Type B pancreatic cell (in vitro differentiated cells): ENCODE results near the gene ADRA2B. TPM values are rescaled to one million over a fixed set of nuclear protein-coding genes. Genes with fewer than 3 reads are reported as not detected.
"Not testable (repeated sequence)": the region's sequence is repeated elsewhere in the genome, so short reads cannot be mapped to it uniquely, and the experiment has no call there.

Source experiments
- DNase-seq: peaks from one replicate; pipeline ENCODE4 v3.0.0; 2021; ENCODE audit warnings: mixed read lengths; ENCODE audit not compliant: unreplicated experiment; ENCODE audit errors: extremely low spot score
- H3K27ac Mint-ChIP-seq: 2 replicates; pipeline ENCODE4 v1.8.0; 2021; ENCODE audit warnings: mild to moderate bottlenecking, mixed read lengths
- H3K27me3 Mint-ChIP-seq: 2 replicates; pipeline ENCODE4 v1.8.0; 2021; ENCODE audit warnings: mixed read lengths
- H3K36me3 Mint-ChIP-seq: 2 replicates; pipeline ENCODE4 v1.8.0; 2021; ENCODE audit warnings: mixed read lengths
- H3K4me1 Mint-ChIP-seq: one replicate; pipeline ENCODE4 v1.8.0; 2021; ENCODE audit warnings: mixed read lengths; ENCODE audit not compliant: unreplicated experiment
- H3K4me3 Mint-ChIP-seq: 2 replicates; pipeline ENCODE4 v1.8.0; 2021; ENCODE audit warnings: mild to moderate bottlenecking, mixed read lengths
- H3K9me3 Mint-ChIP-seq: 2 replicates; pipeline ENCODE4 v1.8.0; 2021; ENCODE audit warnings: mixed read lengths
- CTCF ChIP-seq: fragments of 200-600 bp; sonication (generic); conservative IDR thresholded peaks from 2 replicates; pipeline ENCODE4 v1.5.0; 2021; ENCODE audit warnings: antibody characterized with exemption, mild to moderate bottlenecking
- total RNA-seq: library from RNA; stranded (reverse); gene quantifications from 2 replicates; pipeline ENCODE4 v1.2.1, GENCODE V29; 2021; ENCODE audit warnings: low replicate concordance

ADRA2B gene
- total RNA-seq, 1 donor from 2014 or later: 2.4 TPM

GRCh38 chr2:96089356-96090195, 26.8 kb downstream of the ADRA2B start:
- no peak for TF ChIP-seq CTCF
- no peak overlapping the region for H3K4me3 Mint-ChIP-seq
- no peak for DNase-seq
- peaks cover 12% of the 10 kb centered on the region for H3K4me1 Mint-ChIP-seq
- H3K27me3 Mint-ChIP-seq: no peaks in the 10 kb centered on the region
- H3K36me3 Mint-ChIP-seq: no peaks in the 10 kb centered on the region
- no peaks in the 10 kb centered on the region for H3K9me3 Mint-ChIP-seq
- H3K27ac Mint-ChIP-seq: no peak overlapping the region

GRCh38 chr2:96088340-96089335, 27.7 kb downstream of the ADRA2B start:
- H3K36me3 Mint-ChIP-seq: no peaks in the 10 kb centered on the region
- no peak for DNase-seq
- no peak overlapping the region for H3K4me3 Mint-ChIP-seq
- H3K27me3 Mint-ChIP-seq: no peaks in the 10 kb centered on the region
- peaks cover 12% of the 10 kb centered on the region for H3K4me1 Mint-ChIP-seq
- TF ChIP-seq CTCF: no peak
- no peak overlapping the region for H3K27ac Mint-ChIP-seq
- H3K9me3 Mint-ChIP-seq: no peaks in the 10 kb centered on the region

GRCh38 chr2:96087130-96087529, 29.2 kb downstream of the ADRA2B start:
- H3K4me3 Mint-ChIP-seq: no peak overlapping the region
- H3K4me1 Mint-ChIP-seq: peaks cover 8% of the 10 kb centered on the region
- no peaks in the 10 kb centered on the region for H3K27me3 Mint-ChIP-seq
- no peak for DNase-seq
- no peak for TF ChIP-seq CTCF
- H3K36me3 Mint-ChIP-seq: no peaks in the 10 kb centered on the region
- H3K27ac Mint-ChIP-seq: no peak overlapping the region
- no peaks in the 10 kb centered on the region for H3K9me3 Mint-ChIP-seq

GRCh38 chr2:96085541-96086355, 30.6 kb downstream of the ADRA2B start:
- Mint-ChIP-seq H3K9me3 (no peaks in the 10 kb centered on the region), H3K4me1 (peaks cover 6% of the 10 kb centered on the region), H3K27me3 (no peaks in the 10 kb centered on the region), H3K27ac (no peak overlapping the region), H3K4me3 (no peak overlapping the region), H3K36me3 (no peaks in the 10 kb centered on the region)
- no peak for DNase-seq
- no peak for TF ChIP-seq CTCF

GRCh38 chr2:96084858-96085518, 31.4 kb downstream of the ADRA2B start:
- H3K4me3 Mint-ChIP-seq, H3K27ac Mint-ChIP-seq, H3K36me3 Mint-ChIP-seq, H3K9me3 Mint-ChIP-seq, DNase-seq, H3K27me3 Mint-ChIP-seq, H3K4me1 Mint-ChIP-seq: not testable (repeated sequence)
